Jurkat, Clone E6-1 (cell line): ENCODE measurements around the gene PDHB.
A peak's percentile ranks its signal among the peaks of the same experiment; 100 is the strongest.
"Not testable (repeated sequence)": the region's sequence is repeated elsewhere in the genome, so short reads cannot be mapped to it uniquely, and the experiment has no call there.

Experiments
- DNase-seq: peaks from one replicate; pipeline ENCODE4 v3.0.0-alpha.2; 2011; ENCODE audit warnings: low read depth, low spot score
- H3K4me3 ChIP-seq: 2 replicates; pipeline ENCODE4 v1.5.1; 2011; ENCODE audit warnings: mild to moderate bottlenecking, low read length, control low read depth, moderate library complexity

Gene PDHB

GRCh38 chr3:58441514-58442450 lies 8.2 kb upstream of the PDHB start:
- H3K4me3 ChIP-seq = no peak overlapping the region
- DNase-seq = no peak

GRCh38 chr3:58440996-58441355 lies 7.3 kb upstream of the PDHB start:
- not testable (repeated sequence) for H3K4me3 ChIP-seq, DNase-seq

DNA sequence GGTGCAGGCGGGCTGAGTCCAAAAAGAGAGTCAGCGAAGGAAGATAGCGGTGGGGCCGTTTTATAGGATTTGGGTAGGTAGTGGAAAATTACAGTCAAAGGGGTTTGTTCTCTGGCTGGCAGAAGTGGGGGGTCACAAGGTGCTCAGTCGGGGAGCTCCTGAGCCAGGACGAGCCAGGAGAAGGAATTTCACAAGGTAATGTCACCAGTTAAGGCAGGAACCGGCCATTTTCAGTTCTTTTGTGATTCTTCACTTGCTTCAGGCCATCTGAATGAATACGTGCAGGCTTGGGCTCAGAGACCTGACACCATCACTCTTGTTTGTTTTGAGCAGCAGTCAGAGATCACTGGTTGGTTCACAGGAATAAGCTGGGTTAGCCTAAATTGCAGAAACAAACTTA lies 3.6 kb upstream of the PDHB start:
- DNase-seq, H3K4me3 ChIP-seq: not testable (repeated sequence)

GRCh38 chr3:58434990-58435389 lies 1.4 kb upstream of the PDHB start:
- DNase-seq = no peak
- H3K4me3 ChIP-seq = no peak overlapping the region

- no peak overlapping the region for H3K4me3 ChIP-seq
- DNase-seq = no peak
Measured at GRCh38 chr3:58434511-58434910, 879 bp upstream of the PDHB start.

- H3K4me3 ChIP-seq = peak overlapping the region; percentile 70
- no peak for DNase-seq
Measured at GRCh38 chr3:58434168-58434504, 504 bp upstream of the PDHB start.

GRCh38 chr3:58432905-58433304 lies 727 bp downstream of the PDHB start:
- DNase-seq = no peak
- peak overlapping the region; percentile 70 for H3K4me3 ChIP-seq

DNA sequence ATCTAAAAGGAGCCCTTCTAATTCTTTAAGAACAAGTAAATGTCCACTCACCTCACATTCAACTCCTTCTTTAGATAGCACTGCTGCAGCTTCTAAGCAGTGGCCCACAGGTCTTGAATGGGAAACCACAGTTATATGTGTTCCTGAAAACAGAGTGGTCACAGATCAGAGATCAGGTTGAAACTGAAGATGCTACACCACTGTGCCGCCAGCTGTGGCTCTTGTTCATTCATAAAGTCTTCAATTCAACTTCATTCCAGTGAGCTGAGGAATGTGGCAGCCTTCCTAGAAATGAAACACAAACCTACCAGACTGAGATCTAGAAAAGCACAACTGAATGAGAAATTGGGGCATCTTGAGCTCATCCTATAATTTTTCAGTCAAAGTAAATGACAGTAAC lies 4.0 kb downstream of the PDHB start:
- no peak overlapping the region for H3K4me3 ChIP-seq
- DNase-seq = no peak

- DNase-seq = no peak
- no peak overlapping the region for H3K4me3 ChIP-seq
Measured at GRCh38 chr3:58427661-58428361, 5.8 kb downstream of the PDHB start.

DNA sequence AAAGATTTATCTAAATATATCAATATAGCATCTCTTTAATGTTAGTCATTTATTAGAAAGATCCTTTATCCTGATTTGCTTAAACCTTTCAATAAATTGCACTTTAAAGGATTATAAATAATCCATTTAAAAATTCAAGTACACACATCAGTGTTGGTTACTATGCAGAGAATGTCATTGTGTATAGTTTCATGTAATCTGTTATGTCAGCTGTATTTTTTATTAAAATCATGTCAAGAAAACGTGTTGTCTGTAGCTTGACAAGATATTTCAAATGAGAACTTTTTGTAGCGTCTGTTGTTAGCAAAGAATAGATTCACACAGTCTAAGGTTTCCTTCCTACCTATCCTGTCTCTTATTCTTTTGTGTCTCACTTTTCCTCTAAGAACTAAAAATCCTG lies 7.8 kb downstream of the PDHB start:
- no peak overlapping the region for H3K4me3 ChIP-seq
- no peak for DNase-seq

DNA sequence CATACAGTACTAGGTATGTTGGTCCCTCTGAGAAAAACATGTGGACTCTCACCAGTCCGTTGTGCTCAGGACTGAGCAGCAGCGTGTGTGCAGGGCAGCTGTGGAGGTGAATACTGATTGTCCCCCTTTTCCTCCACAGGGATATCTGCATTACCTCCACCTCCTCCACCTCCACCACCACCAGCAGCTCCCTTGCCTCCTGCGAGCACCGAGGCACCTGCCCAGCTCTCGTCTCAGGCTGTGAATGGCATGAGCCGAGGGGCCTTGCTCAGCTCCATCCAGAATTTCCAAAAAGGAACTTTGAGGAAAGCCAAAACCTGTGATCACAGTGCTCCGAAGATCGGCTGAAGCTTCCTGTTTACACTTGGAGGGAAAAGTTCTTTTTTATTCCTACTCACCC lies 9.0 kb downstream of the PDHB start:
- H3K4me3 ChIP-seq = no peak overlapping the region
- no peak for DNase-seq

- no peak for DNase-seq
Measured at GRCh38 chr3:58422756-58423325, 10.8 kb downstream of the PDHB start.

DNA sequence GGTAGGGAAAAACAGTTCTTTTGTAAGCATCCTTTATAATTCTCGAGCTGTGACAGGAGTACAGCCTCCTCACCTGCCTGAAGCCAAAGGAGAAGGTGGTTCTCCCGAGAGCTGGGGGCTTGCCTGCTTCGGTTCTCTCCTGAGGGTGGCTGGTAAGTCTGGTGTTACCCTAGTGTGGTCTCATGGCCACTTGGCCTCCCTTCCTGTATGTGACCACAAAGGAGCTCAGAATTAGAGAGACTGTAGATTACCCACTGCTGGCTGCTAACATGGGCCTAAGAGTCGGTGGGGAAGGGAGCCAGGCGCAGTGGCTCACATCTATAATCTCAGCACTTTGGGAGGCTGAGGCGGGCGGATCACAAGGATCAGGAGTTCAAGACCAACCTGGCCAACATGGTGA lies 12.6 kb downstream of the PDHB start:
- no peak overlapping the region for H3K4me3 ChIP-seq
- no peak for DNase-seq

More at GRCh38 chr3:58422756-58423325, 10.8 kb downstream of the PDHB start:
- H3K4me3 ChIP-seq = no peak overlapping the region

GRCh38 chr3:58419780-58420507 lies 13.7 kb downstream of the PDHB start:
- H3K4me3 ChIP-seq = no peak overlapping the region
- DNase-seq = no peak

DNA sequence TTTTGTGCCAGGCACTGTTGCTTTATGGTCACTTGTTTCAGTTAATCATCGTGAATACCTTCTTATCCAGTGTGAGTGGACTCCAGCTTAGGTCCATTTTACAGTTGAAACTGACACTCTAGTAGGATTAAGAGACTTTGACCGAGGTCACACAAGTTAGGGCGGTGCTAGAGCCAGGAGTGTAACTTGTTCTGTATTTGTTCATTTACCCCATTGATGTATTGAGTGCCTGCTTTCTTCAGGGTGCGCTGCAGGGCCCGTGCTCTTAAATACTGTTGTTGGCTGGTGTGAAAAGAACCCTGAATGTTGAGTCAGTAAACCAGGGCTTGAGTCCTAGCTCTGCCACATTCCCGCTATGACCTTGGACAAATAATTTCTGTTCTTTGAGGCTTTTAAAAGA lies 15.4 kb downstream of the PDHB start:
- no peak for DNase-seq
- H3K4me3 ChIP-seq = no peak overlapping the region

DNA sequence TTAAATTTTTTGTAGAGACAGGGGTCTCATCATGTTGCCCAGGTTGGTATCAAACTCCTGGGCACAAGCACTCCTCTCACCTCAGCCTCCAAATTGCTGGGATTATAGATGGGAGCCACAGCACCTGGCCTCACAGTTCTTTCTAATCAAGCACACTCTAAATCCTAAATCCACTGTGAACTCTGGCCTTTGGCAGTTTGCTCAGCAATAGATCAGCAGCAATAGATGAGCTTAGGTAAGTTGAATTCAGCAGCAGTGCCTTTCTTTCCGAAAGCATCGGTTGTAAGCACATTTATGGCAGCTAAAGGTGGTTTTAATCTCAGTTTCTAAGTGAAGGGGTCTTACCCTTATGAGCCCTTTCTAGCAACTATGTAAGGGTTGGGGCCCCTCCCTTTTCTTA lies 16.6 kb downstream of the PDHB start:
- DNase-seq = no peak
- H3K4me3 ChIP-seq = no peak overlapping the region

DNA sequence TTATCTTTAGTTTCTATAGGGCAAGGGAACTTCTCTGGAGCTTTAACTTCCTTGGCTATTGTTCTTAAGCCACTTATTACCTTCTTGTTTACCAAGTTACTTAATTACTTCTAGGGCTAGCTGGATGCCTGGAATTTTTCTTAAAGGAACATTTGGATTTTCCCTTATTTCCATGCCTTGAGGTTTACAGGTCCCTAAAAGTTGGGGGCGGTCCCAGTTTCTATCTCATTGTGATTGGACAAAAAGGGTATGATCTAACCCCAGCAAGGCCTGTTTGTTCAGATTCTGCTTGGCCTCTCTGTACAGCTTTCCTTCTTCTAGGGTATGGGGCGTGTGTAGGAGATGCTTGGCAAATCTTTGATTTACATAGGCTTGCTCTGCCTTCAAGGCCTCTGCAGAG lies 17.4 kb downstream of the PDHB start:
- no peak overlapping the region for H3K4me3 ChIP-seq
- DNase-seq = no peak

DNA sequence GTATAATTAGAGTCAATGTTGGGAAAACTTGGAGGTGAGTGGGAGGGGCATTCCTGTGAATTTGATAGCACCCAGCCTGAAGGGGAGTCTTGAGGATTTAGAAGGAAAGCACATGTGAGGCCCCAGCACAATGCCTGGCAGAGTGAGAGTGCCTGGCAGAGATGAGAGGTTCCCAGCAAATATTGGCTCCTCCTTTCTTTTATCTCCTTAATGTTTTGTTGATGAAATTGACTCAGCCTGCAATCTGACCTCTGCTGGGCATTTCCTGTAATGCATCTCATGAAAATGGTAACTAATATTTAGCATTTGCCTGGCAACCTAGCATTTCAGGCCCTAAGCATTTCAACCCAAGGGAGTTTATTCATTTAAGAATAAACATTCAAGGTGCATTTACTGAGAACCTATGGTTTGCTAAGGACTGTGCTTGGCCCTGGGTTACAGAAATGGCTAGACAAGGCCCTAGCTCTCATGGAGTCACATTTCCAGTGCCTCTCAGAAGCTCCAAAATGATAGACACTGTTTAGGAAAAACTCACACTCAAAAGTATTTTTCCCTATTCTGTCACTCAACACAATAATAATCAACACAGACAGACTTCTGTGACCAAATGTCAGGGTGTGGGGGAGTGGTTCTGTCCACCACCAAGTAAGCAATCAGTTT lies 19.0 kb downstream of the PDHB start:
- peak; percentile 69 for DNase-seq
- H3K4me3 ChIP-seq = no peak overlapping the region
